Ishikawa (cell line): ENCODE measurements around the gene R3HDML.

ENCODE experiments used
- CEBPB ChIP-seq: IDR thresholded peaks from 2 replicates; pipeline ENCODE4 v1.6.1; 2012
- CREB1 ChIP-seq: IDR thresholded peaks from 2 replicates; pipeline ENCODE4 v1.6.1; 2012; ENCODE audit warnings: low read depth
- EGR1 ChIP-seq: IDR thresholded peaks from 2 replicates; pipeline ENCODE4 v1.6.1; 2012
- EP300 ChIP-seq: IDR thresholded peaks from 2 replicates; pipeline ENCODE4 v1.6.1; 2012; ENCODE audit warnings: borderline replicate concordance
- FOXM1 ChIP-seq: IDR thresholded peaks from 2 replicates; pipeline ENCODE4 v1.6.1; 2012; ENCODE audit warnings: low read depth, borderline replicate concordance
- NFIC ChIP-seq: IDR thresholded peaks from 2 replicates; pipeline ENCODE4 v1.6.1; 2012
- RAD21 ChIP-seq: IDR thresholded peaks from 2 replicates; pipeline ENCODE4 v1.6.1; 2012; ENCODE audit warnings: low read depth
- TAF1 ChIP-seq: IDR thresholded peaks from 2 replicates; pipeline ENCODE4 v1.6.1; 2012; ENCODE audit warnings: low read depth, mild to moderate bottlenecking
- TCF12 ChIP-seq: IDR thresholded peaks from 2 replicates; pipeline ENCODE4 v1.6.1; 2012; ENCODE audit warnings: low read depth
- TEAD4 ChIP-seq: IDR thresholded peaks from 2 replicates; pipeline ENCODE4 v1.6.1; 2012
- YY1 ChIP-seq: IDR thresholded peaks from 2 replicates; pipeline ENCODE4 v1.6.1; 2012; ENCODE audit warnings: low read depth
- ZBTB7A ChIP-seq: IDR thresholded peaks from 2 replicates; pipeline ENCODE4 v1.6.1; 2012; ENCODE audit warnings: low read depth
- TF ChIP-seq, protein P1 (sequence below): IDR thresholded peaks from 2 replicates; pipeline ENCODE4 v1.6.1; 2012
- TF ChIP-seq, protein P2 (sequence below): IDR thresholded peaks from 2 replicates; pipeline ENCODE4 v1.6.1; 2012; ENCODE audit warnings: low read depth, mild to moderate bottlenecking
- TF ChIP-seq, protein P3 (sequence below): IDR thresholded peaks from 2 replicates; pipeline ENCODE4 v1.6.1; 2012

The R3HDML gene

DNA sequence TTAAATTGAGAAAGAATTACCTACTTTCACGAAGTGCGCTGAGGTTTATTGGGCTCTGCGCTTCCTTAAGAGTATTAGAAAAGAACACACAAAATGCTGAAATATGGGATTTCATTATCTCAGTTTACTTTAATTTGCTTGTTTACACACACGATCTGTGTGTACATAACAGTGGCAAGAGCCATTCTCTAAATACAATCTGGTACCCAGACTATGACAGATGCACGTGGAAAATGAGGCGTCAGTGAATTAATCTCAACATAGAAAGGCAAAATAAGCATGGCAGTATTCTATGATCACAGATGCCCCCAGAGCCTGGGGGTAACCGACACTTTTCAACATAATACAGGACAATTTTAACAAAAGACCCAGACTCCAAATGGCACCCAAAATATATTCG lies 34.1 kb upstream of the R3HDML start:
- TF ChIP-seq ZBTB7A (no peak), EP300 (no peak), CEBPB (no peak), CREB1 (no peak), EGR1 (no peak), YY1 (no peak), TCF12 (no peak), TAF1 (no peak), TEAD4 (no peak), NFIC (no peak), FOXM1 (no peak), RAD21 (no peak)
- TF ChIP-seq, protein P1, sequence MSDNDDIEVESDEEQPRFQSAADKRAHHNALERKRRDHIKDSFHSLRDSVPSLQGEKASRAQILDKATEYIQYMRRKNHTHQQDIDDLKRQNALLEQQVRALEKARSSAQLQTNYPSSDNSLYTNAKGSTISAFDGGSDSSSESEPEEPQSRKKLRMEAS, result no peak
- TF ChIP-seq, protein P2, sequence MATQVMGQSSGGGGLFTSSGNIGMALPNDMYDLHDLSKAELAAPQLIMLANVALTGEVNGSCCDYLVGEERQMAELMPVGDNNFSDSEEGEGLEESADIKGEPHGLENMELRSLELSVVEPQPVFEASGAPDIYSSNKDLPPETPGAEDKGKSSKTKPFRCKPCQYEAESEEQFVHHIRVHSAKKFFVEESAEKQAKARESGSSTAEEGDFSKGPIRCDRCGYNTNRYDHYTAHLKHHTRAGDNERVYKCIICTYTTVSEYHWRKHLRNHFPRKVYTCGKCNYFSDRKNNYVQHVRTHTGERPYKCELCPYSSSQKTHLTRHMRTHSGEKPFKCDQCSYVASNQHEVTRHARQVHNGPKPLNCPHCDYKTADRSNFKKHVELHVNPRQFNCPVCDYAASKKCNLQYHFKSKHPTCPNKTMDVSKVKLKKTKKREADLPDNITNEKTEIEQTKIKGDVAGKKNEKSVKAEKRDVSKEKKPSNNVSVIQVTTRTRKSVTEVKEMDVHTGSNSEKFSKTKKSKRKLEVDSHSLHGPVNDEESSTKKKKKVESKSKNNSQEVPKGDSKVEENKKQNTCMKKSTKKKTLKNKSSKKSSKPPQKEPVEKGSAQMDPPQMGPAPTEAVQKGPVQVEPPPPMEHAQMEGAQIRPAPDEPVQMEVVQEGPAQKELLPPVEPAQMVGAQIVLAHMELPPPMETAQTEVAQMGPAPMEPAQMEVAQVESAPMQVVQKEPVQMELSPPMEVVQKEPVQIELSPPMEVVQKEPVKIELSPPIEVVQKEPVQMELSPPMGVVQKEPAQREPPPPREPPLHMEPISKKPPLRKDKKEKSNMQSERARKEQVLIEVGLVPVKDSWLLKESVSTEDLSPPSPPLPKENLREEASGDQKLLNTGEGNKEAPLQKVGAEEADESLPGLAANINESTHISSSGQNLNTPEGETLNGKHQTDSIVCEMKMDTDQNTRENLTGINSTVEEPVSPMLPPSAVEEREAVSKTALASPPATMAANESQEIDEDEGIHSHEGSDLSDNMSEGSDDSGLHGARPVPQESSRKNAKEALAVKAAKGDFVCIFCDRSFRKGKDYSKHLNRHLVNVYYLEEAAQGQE, result no peak
- TF ChIP-seq, protein P3, sequence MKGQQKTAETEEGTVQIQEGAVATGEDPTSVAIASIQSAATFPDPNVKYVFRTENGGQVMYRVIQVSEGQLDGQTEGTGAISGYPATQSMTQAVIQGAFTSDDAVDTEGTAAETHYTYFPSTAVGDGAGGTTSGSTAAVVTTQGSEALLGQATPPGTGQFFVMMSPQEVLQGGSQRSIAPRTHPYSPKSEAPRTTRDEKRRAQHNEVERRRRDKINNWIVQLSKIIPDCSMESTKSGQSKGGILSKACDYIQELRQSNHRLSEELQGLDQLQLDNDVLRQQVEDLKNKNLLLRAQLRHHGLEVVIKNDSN, result no peak

DNA sequence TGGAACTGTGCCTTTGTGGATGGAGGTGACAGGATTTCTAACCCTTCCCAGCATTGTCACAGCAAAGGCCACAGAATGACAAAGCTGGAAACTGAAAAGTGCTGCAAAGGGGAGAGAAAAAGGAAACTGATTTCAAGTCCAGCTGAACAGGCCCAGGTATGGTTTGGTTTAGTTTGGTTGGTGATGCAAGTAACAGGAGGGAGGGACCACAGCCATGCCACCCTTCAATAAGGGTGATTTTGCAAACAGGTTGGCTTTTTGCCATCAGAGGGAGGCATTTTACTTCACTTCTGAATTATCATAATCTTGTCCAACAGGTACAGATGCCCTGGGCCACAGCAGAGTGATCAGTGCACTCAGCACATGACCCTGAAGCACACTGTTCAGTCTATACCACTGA lies 32.5 kb upstream of the R3HDML start:
- TF ChIP-seq EGR1 (no peak), CREB1 (no peak)
- TF ChIP-seq, protein P3, result no peak
- TF ChIP-seq, protein P1, result no peak

DNA sequence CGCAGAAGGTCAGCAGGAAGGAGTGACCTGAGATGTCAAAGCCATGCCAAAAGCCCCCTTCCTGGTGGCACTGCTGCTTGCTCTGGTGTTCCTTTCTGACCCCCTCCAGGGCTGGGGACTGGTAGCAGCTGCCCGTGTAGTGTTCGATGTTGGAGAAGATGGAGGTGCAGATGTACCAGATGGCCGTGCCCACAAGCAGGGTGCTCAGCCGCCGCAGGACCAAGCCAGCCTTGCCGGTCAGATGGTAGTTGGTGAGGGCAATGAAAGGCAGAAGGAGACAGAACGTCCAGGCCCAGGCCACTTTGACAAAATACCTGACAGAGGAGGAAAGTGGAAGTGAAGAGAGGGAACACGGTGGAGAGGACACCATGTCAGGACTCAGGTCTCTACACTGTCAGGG lies 29.9 kb upstream of the R3HDML start:
- TF ChIP-seq CEBPB (no peak), ZBTB7A (no peak), RAD21 (no peak), TEAD4 (no peak), EGR1 (no peak), TCF12 (no peak), EP300 (no peak), FOXM1 (no peak), NFIC (no peak)
- TF ChIP-seq, protein P3, result no peak
- TF ChIP-seq, protein P2, result no peak

DNA sequence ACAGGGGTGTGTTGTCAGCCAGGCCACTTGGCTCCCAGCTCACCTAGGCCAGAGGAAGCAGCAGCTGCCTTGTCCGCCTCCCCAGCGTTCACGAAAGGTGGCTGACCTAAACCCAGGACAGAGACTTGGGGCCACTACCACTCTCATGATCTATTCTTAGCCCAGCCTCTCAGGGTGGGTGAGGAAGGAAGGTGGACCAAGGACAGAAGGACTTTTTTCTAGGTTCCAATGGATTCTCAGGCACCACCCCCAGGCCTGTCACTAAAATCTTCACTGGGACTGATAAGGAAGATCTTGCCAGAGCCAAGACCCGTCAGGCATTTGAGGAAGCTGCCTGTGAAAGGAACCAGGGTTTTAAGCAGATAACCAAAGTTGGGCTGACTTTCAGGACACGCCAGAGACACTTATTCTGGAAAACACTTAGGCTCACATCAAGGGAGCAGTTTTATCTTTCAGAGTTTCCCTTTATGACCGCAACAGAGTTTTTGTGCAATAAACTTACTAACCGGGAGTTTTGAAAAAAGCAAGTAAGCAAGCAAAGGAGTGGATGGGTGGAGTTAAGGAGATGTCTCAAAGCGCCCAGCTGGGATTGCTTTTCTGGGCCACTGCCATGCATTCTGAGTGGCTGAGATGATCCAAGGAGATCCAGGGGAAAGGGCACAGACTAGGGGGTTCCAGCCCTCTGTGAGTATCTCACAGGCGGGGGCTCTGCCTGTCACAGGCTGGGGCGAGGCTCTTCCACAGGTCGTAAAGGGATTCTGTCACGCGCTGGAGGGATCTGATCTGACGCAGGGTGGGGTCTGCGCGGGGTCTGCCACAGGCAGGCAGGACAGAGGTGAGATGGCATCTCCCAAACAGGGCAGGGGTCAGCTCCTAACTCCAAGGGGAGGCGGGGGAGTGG lies 26.8 kb upstream of the R3HDML start:
- TF ChIP-seq FOXM1, result no peak
- TF ChIP-seq ZBTB7A, result no peak
- TF ChIP-seq, protein P3, result no peak
- TF ChIP-seq EP300, result no peak
- TF ChIP-seq TAF1, result no peak
- no peak for TF ChIP-seq YY1
- no peak for TF ChIP-seq EGR1
- TF ChIP-seq, protein P1, result no peak
- TF ChIP-seq TEAD4, result no peak
- no peak for TF ChIP-seq CEBPB
- TF ChIP-seq CREB1, result no peak
- no peak for TF ChIP-seq RAD21
- TF ChIP-seq, protein P2, result no peak
- TF ChIP-seq TCF12, result no peak
- TF ChIP-seq NFIC, result no peak
